PC-9 (cell line): Measurements from ENCODE around the gene TBX15. TPM values are rescaled to one million over a fixed set of nuclear protein-coding genes. Genes with fewer than 3 reads are reported as not detected.

Experiments used
- BruUV-seq: library from RNA; stranded (reverse); fragments of 400-500 nt; replicated peaks from 2 replicates; lab custom pipeline; 2021; lab: Mats Ljungman, UMichigan
- CTCF ChIA-PET: fragments of 300-600 bp; sonication (Branson Sonifier 250); formaldehyde crosslinking; loops from one replicate; lab custom pipeline; 2022; ENCODE audit warnings: antibody characterized with exemption; lab: Charles Lee
- POLR2A ChIA-PET: fragments of 300-600 bp; sonication (Branson Sonifier 250); formaldehyde crosslinking; loops from one replicate; lab custom pipeline; 2022; ENCODE audit warnings: antibody characterized with exemption; ENCODE audit not compliant: unreplicated experiment; lab: Charles Lee
- DNase-seq, 2 experiments: peaks; one replicate each; pipeline versions ENCODE4 v3.0.0 to v3.0.0-alpha.2; 2015 to 2022; ENCODE audit warnings: mixed read lengths in 1 of 2
- H2AFZ ChIP-seq: fragments of 200-600 bp; sonication (generic); 2 replicates; pipeline ENCODE4 v1.8.1; 2017; ENCODE audit warnings: antibody characterized with exemption
- H3F3A ChIP-seq: fragments of 200-600 bp; sonication (generic); 2 replicates; pipeline ENCODE4 v1.8.1; 2017; ENCODE audit warnings: antibody characterized with exemption, mild to moderate bottlenecking, low read depth; ENCODE audit not compliant: insufficient read depth
- H3K27ac ChIP-seq: fragments of 200-600 bp; sonication (generic); 2 replicates; pipeline ENCODE4 v1.6.1; 2016; ENCODE audit warnings: mixed run types
- H3K27me3 ChIP-seq: fragments of 200-600 bp; sonication (generic); 2 replicates; pipeline ENCODE4 v1.6.1; 2016; ENCODE audit warnings: low read depth, mixed run types; ENCODE audit not compliant: insufficient read depth
- H3K36me3 ChIP-seq: fragments of 200-600 bp; sonication (generic); 2 replicates; pipeline ENCODE4 v1.6.1; 2016; ENCODE audit warnings: low read depth, mixed run types
- H3K4me1 ChIP-seq: fragments of 200-600 bp; sonication (generic); replicated peaks from 2 replicates; pipeline ENCODE4 v1.6.1; 2016; ENCODE audit warnings: mixed run types; ENCODE audit not compliant: insufficient read depth
- H3K4me2 ChIP-seq: fragments of 200-600 bp; sonication (generic); 2 replicates; pipeline ENCODE4 v1.6.1; 2017; ENCODE audit warnings: mixed run types
- H3K4me3 ChIP-seq: fragments of 200-600 bp; sonication (generic); 2 replicates; pipeline ENCODE4 v1.6.1; 2016; ENCODE audit warnings: mixed run types
- H3K79me2 ChIP-seq: fragments of 200-600 bp; sonication (generic); 2 replicates; pipeline ENCODE4 v1.6.1; 2017; ENCODE audit warnings: low read depth, mixed run types
- H3K9me2 ChIP-seq: fragments of 200-600 bp; sonication (generic); 2 replicates; pipeline ENCODE4 v1.8.1; 2017; ENCODE audit warnings: mild to moderate bottlenecking; ENCODE audit not compliant: insufficient read depth
- H3K9me3 ChIP-seq: fragments of 200-600 bp; sonication (generic); 2 replicates; pipeline ENCODE4 v1.8.1; 2016; ENCODE audit warnings: low read depth; ENCODE audit not compliant: insufficient read depth
- H4K20me1 ChIP-seq: fragments of 200-600 bp; sonication (generic); 2 replicates; pipeline ENCODE4 v1.8.1; 2017; ENCODE audit not compliant: insufficient read depth
- CTCF ChIP-seq: fragments of 200-600 bp; sonication (generic); conservative IDR thresholded peaks from 2 replicates; pipeline ENCODE4 v1.6.1; 2017; ENCODE audit warnings: mixed run types, antibody characterized with exemption, mild to moderate bottlenecking, moderate library complexity
- EZH2 ChIP-seq: fragments of 200-600 bp; sonication (generic); IDR thresholded peaks from 2 replicates; pipeline ENCODE4 v1.8.0; 2017; ENCODE audit warnings: antibody characterized with exemption, low read depth
- intact Hi-C: fragments of 100-400 bp; cut with micrococcal nuclease; formaldehyde crosslinking; loops from one replicate; pipeline ENCODE4 v1.10.0; 2022; ENCODE audit not compliant: unreplicated experiment
- total RNA-seq: library from RNA; stranded (reverse); gene quantifications from 2 replicates; pipeline ENCODE4 v1.2.3, GENCODE V29; 2021

TBX15 gene
- total RNA-seq, 1 experiment from 2014 or later = not detected

- CTCF ChIA-PET = no interaction called here
Measured at GRCh38 chr1:118934706-118935105, 53.4 kb downstream of the TBX15 start.

GRCh38 chr1:118933051-118933781 is 54.9 kb downstream of the TBX15 start:
- intact Hi-C loops = no loop called here
- no peak overlapping the region for H3K4me2 ChIP-seq
- POLR2A ChIA-PET = no interaction called here

More at GRCh38 chr1:118934706-118935105, 53.4 kb downstream of the TBX15 start:
- H3K4me1 ChIP-seq = no peaks in the 10 kb centered on the region
- no peaks in the 10 kb centered on the region for H3K9me2 ChIP-seq
- no TSS peak for BruUV-seq
- H3F3A ChIP-seq = no peaks in the 10 kb centered on the region
- no peaks in the 10 kb centered on the region for H3K36me3 ChIP-seq
- H3K4me3 ChIP-seq = no peak overlapping the region
- POLR2A ChIA-PET = no interaction called here
- H3K4me2 ChIP-seq = no peak overlapping the region
- H3K27ac ChIP-seq = no peak overlapping the region
- no peaks in the 10 kb centered on the region for H4K20me1 ChIP-seq
- no peak for DNase-seq
- H3K9me3 ChIP-seq = no peaks in the 10 kb centered on the region
- no peak for TF ChIP-seq CTCF
- no peak for TF ChIP-seq EZH2
- intact Hi-C loops = no loop called here
- no peaks in the 10 kb centered on the region for H3K79me2 ChIP-seq
- no peak overlapping the region for H2AFZ ChIP-seq
- peaks cover 2% of the 10 kb centered on the region; the same call in 1 of the 2 replicates for H3K27me3 ChIP-seq

GRCh38 chr1:118931876-118932275 is 56.3 kb downstream of the TBX15 start:
- no peaks in the 10 kb centered on the region for H3K9me3 ChIP-seq
- no peaks in the 10 kb centered on the region for H4K20me1 ChIP-seq
- POLR2A ChIA-PET = no interaction called here
- no peak overlapping the region for H3K27ac ChIP-seq
- H3K79me2 ChIP-seq = no peaks in the 10 kb centered on the region
- CTCF ChIA-PET = no interaction called here
- no peak for DNase-seq
- BruUV-seq = no TSS peak
- no peaks in the 10 kb centered on the region; the same call in 1 of the 2 replicates for H3K9me2 ChIP-seq
- no peaks in the 10 kb centered on the region for H3K36me3 ChIP-seq
- H3K4me3 ChIP-seq = no peak overlapping the region
- no peaks in the 10 kb centered on the region for H3F3A ChIP-seq
- H3K27me3 ChIP-seq = no peaks in the 10 kb centered on the region
- TF ChIP-seq EZH2 (no peak), CTCF (no peak)
- H2AFZ ChIP-seq = no peak overlapping the region
- intact Hi-C loops = no loop called here
- no peaks in the 10 kb centered on the region for H3K4me1 ChIP-seq
- H3K4me2 ChIP-seq = no peak overlapping the region

More at GRCh38 chr1:118933051-118933781, 54.9 kb downstream of the TBX15 start:
- no peaks in the 10 kb centered on the region for H3K9me3 ChIP-seq
- no peak overlapping the region for H3K4me3 ChIP-seq
- H3F3A ChIP-seq = no peaks in the 10 kb centered on the region
- BruUV-seq = no TSS peak
- H3K36me3 ChIP-seq = no peaks in the 10 kb centered on the region
- no peak overlapping the region for H2AFZ ChIP-seq
- no peak overlapping the region for H3K27ac ChIP-seq
- TF ChIP-seq CTCF (no peak), EZH2 (no peak)
- H3K79me2 ChIP-seq = no peaks in the 10 kb centered on the region
- no peaks in the 10 kb centered on the region for H3K4me1 ChIP-seq
- no peaks in the 10 kb centered on the region for H4K20me1 ChIP-seq
- no peaks in the 10 kb centered on the region for H3K27me3 ChIP-seq
- CTCF ChIA-PET = no interaction called here
- DNase-seq = no peak
- no peaks in the 10 kb centered on the region; the same call in 1 of the 2 replicates for H3K9me2 ChIP-seq
